HEK293 (cell line): Measurements from ENCODE around the gene TLR9.

ENCODE experiments used
- CTCF ChIA-PET: fragments of 350-600 bp; formaldehyde crosslinking; extraction: SDS; loops from one replicate; lab custom pipeline; 2021; ENCODE audit warnings: antibody characterized with exemption; lab: Yijun Ruan, JAX
- POLR2A ChIA-PET: fragments of 300-600 bp; formaldehyde crosslinking; extraction: SDS; loops from one replicate; lab custom pipeline; 2020; ENCODE audit warnings: antibody characterized with exemption, inconsistent platforms; lab: Yijun Ruan, JAX
- H3K27ac ChIP-seq: fragments of 200-500 bp; sonication (Bioruptor generic); 2 replicates; pipeline ENCODE4 v1.5.1; 2014; ENCODE audit warnings: low read depth, low read length, control low read depth, inconsistent platforms; ENCODE audit errors: extremely low read depth
- H3K36me3 ChIP-seq, 2 experiments: fragments of 200-500 bp in 1 of 2; sonication (Bioruptor generic) in 1 of 2; 1 replicate in 1 of 2; 2 replicates in 1 of 2; pipeline ENCODE4 v1.5.1; 2014 to 2017; ENCODE audit warnings: inconsistent platforms in 2 of 2, low read length in 2 of 2; ENCODE audit not compliant: control insufficient read depth in 2 of 2, insufficient read depth in 1 of 2
- H3K4me1 ChIP-seq: fragments of 200-500 bp; sonication (Bioruptor generic); 2 replicates; pipeline ENCODE4 v1.5.1; 2014; ENCODE audit warnings: mild to moderate bottlenecking, low read length, inconsistent platforms; ENCODE audit not compliant: control insufficient read depth, insufficient read depth
- H3K4me3 ChIP-seq: 2 replicates; pipeline ENCODE4 v1.5.1; 2011; ENCODE audit warnings: low read depth, mild to moderate bottlenecking, control low read depth, low read length, moderate library complexity
- H3K9me3 ChIP-seq: fragments of 200-500 bp; sonication (Bioruptor generic); 2 replicates; pipeline ENCODE4 v1.5.1; 2014; ENCODE audit warnings: low read depth, low read length, inconsistent platforms; ENCODE audit not compliant: control insufficient read depth, insufficient read depth
- GLIS1 ChIP-seq: fragments of 450-650 bp; formaldehyde crosslinking; IDR thresholded peaks from 2 replicates; pipeline ENCODE4 v1.5.1; 2016; ENCODE audit warnings: missing biosample characterization, missing genetic modification characterization
- GLIS2 ChIP-seq: fragments of 450-650 bp; formaldehyde crosslinking; IDR thresholded peaks from 2 replicates; pipeline ENCODE4 v1.5.1; 2016; ENCODE audit warnings: missing biosample characterization, missing genetic modification characterization
- MYNN ChIP-seq: fragments of 450-650 bp; formaldehyde crosslinking; IDR thresholded peaks from 2 replicates; pipeline ENCODE4 v1.5.1; 2016; ENCODE audit warnings: missing biosample characterization, missing genetic modification characterization, borderline replicate concordance
- PRDM10 ChIP-seq: fragments of 450-650 bp; formaldehyde crosslinking; IDR thresholded peaks from 2 replicates; pipeline ENCODE4 v1.5.1; 2016; ENCODE audit warnings: missing biosample characterization, missing genetic modification characterization
- SETDB1 ChIP-seq: IDR thresholded peaks from one replicate; pipeline ENCODE4 v1.6.1; 2017; ENCODE audit warnings: mild to moderate bottlenecking, low read length, moderate library complexity, mixed read lengths; ENCODE audit not compliant: insufficient read length
- YY2 ChIP-seq: fragments of 450-650 bp; formaldehyde crosslinking; IDR thresholded peaks from 2 replicates; pipeline ENCODE4 v1.5.1; 2016; ENCODE audit warnings: missing biosample characterization, missing genetic modification characterization
- ZFP69B ChIP-seq: fragments of 450-650 bp; formaldehyde crosslinking; IDR thresholded peaks from 2 replicates; pipeline ENCODE4 v1.5.1; 2016; ENCODE audit warnings: missing biosample characterization, missing genetic modification characterization
- ZNF10 ChIP-seq: fragments of 450-650 bp; formaldehyde crosslinking; IDR thresholded peaks from 2 replicates; pipeline ENCODE4 v1.5.1; 2017; ENCODE audit warnings: missing biosample characterization, missing genetic modification characterization
- ZNF121 ChIP-seq: fragments of 450-650 bp; formaldehyde crosslinking; IDR thresholded peaks from 2 replicates; pipeline ENCODE4 v1.5.1; 2016; ENCODE audit warnings: missing biosample characterization, missing genetic modification characterization
- ZNF223 ChIP-seq: fragments of 450-650 bp; formaldehyde crosslinking; IDR thresholded peaks from 2 replicates; pipeline ENCODE4 v1.5.1; 2016; ENCODE audit warnings: missing biosample characterization, missing genetic modification characterization
- ZNF335 ChIP-seq: fragments of 450-650 bp; formaldehyde crosslinking; conservative IDR thresholded peaks from 2 replicates; pipeline ENCODE4 v1.5.1; 2016; ENCODE audit warnings: missing biosample characterization, missing genetic modification characterization
- ZNF350 ChIP-seq: fragments of 450-650 bp; formaldehyde crosslinking; IDR thresholded peaks from 2 replicates; pipeline ENCODE4 v1.5.0; 2017; ENCODE audit warnings: missing biosample characterization, mild to moderate bottlenecking, missing genetic modification characterization
- ZNF555 ChIP-seq: fragments of 450-650 bp; formaldehyde crosslinking; conservative IDR thresholded peaks from 2 replicates; pipeline ENCODE4 v1.5.1; 2017; ENCODE audit warnings: missing biosample characterization, mild to moderate bottlenecking, missing genetic modification characterization, inconsistent platforms
- ZNF571 ChIP-seq: fragments of 450-650 bp; formaldehyde crosslinking; IDR thresholded peaks from 2 replicates; pipeline ENCODE4 v1.5.0; 2017; ENCODE audit warnings: missing biosample characterization, missing genetic modification characterization
- ZNF600 ChIP-seq: fragments of 450-650 bp; formaldehyde crosslinking; IDR thresholded peaks from 2 replicates; pipeline ENCODE4 v1.5.1; 2016; ENCODE audit warnings: missing biosample characterization, missing genetic modification characterization
- ZNF660 ChIP-seq: fragments of 450-650 bp; IDR thresholded peaks from 2 replicates; pipeline ENCODE4 v1.5.1; 2018; ENCODE audit warnings: missing biosample characterization, mild to moderate bottlenecking, missing genetic modification characterization
- ZNF776 ChIP-seq: fragments of 450-650 bp; formaldehyde crosslinking; IDR thresholded peaks from 2 replicates; pipeline ENCODE4 v1.5.0; 2017; ENCODE audit warnings: missing biosample characterization, missing genetic modification characterization, borderline replicate concordance
- ZNF777 ChIP-seq: fragments of 450-650 bp; formaldehyde crosslinking; IDR thresholded peaks from 2 replicates; pipeline ENCODE4 v1.5.1; 2017; ENCODE audit warnings: missing biosample characterization, missing genetic modification characterization, borderline replicate concordance
- ZNF785 ChIP-seq: fragments of 450-650 bp; formaldehyde crosslinking; IDR thresholded peaks from 2 replicates; pipeline ENCODE4 v1.5.1; 2016; ENCODE audit warnings: missing biosample characterization, missing genetic modification characterization
- ZSCAN16 ChIP-seq: fragments of 450-650 bp; formaldehyde crosslinking; IDR thresholded peaks from 2 replicates; pipeline ENCODE4 v1.5.1; 2016; ENCODE audit warnings: missing biosample characterization, missing genetic modification characterization
- TF ChIP-seq, protein P1 (sequence below): fragments of 450-650 bp; formaldehyde crosslinking; IDR thresholded peaks from 2 replicates; pipeline ENCODE4 v1.5.1; 2016; ENCODE audit warnings: missing biosample characterization, missing genetic modification characterization, borderline replicate concordance

Gene TLR9

DNA sequence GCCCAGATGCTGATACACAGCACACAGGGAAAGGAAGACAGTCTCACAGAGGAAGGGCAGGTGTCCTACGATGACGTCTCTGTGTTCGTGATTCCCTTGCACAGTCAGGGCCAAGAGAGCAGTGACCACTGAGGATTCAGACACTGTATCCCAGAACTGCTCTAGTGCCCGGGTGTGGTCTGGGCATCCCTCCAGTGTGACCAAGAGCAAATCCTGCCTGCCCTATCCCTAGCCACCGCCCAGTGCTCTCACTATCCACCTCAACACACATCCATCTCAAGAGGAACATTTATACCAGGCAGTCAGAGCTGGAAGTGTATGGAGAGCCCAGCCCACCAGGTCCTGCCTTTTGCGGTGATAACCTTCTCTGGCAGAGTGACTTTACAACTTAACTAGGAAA is 24.2 kb upstream of the TLR9 start:
- CTCF ChIA-PET, result interaction anchor here (0.9 to 2.2 kb wide), 2 partner anchors 18 to 39 kb away, joined by 3 to 8 read pairs; no protein-coding TSS in a partner anchor
- TF ChIP-seq ZNF555 (tag by site-specific recombination), result no peak
- Histone ChIP-seq H3K4me1 (no peaks in the 10 kb centered on the region; the same call in 1 of the 2 replicates), H3K27ac (no peak overlapping the region), H3K9me3 (no peaks in the 10 kb centered on the region), H3K36me3 (peaks cover 5 to 64% of the 10 kb centered on the region in 2 experiments; a peak in 2 of 3 replicates), H3K4me3 (no peak overlapping the region)
- POLR2A ChIA-PET, result interaction anchor here (0.7 to 2.4 kb wide), 2 partner anchors 9 to 11 kb away, joined by 3 to 6 read pairs; partner anchors contain the start of gene TWF2

DNA sequence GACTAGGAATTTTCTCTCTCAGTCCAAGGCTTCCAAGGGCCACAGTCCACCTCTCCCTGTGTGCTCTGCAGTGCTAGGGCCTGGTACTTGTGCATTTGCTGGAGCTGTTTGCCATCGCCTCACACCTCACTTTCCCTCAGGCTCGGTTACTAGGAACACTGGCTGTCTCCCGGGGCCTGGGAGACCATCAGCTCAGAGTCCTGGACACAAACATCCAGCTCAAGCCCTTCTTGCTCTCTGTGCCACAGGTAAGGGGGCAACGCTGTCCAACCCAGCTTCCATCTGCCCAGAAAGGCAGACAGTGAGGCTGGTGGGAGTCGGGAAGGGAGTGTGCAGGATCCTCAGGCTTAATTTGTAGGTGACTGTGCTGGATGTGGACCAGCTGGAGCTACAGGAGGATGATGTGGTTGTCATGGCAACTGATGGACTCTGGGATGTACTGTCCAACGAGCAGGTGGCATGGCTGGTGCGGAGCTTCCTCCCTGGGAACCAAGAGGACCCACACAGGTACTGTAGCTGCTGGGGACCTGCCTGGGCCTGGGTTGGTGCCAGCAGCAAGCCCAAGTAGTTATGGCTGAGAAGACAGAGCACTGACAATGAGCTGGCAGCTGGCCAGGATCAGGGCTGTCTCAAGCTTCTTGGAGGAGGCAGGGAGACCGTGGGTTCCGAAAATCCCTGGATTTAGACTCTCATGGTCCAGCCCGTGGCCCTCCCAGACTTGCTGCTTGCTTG is 23.5 kb upstream of the TLR9 start:
- Histone ChIP-seq H3K36me3 (peaks cover 5 to 57% of the 10 kb centered on the region in 2 experiments; a peak in 2 of 3 replicates), H3K27ac (no peak overlapping the region), H3K4me1 (no peaks in the 10 kb centered on the region; the same call in 1 of the 2 replicates), H3K4me3 (no peak overlapping the region), H3K9me3 (no peaks in the 10 kb centered on the region)
- ChIA-PET POLR2A (interaction anchor here (0.5 to 2.4 kb wide), 3 partner anchors 9 to 16 kb away, joined by 3 to 6 read pairs (median 5); partner anchors contain the start of gene TWF2), CTCF (interaction anchor here (2.2 kb wide), 1 partner anchor 18 kb away, joined by 8 read pairs; no protein-coding TSS in a partner anchor)
- TF ChIP-seq PRDM10 (tag by site-specific recombination), result peak; percentile 92
- no peak for TF ChIP-seq ZNF335 (tag by site-specific recombination)
- TF ChIP-seq ZNF121, result no peak
- no peak for TF ChIP-seq ZNF785 (tag by site-specific recombination)
- TF ChIP-seq ZNF600 (tag by site-specific recombination), result 0 out of 2 replicates have a peak, but pooled peaks have one; percentile 17
- TF ChIP-seq ZNF777, result no peak
- TF ChIP-seq GLIS1, result peak; percentile 27; the same call in 1 of the 2 replicates
- no peak for TF ChIP-seq ZNF571 (tag by site-specific recombination)
- TF ChIP-seq, protein P1, sequence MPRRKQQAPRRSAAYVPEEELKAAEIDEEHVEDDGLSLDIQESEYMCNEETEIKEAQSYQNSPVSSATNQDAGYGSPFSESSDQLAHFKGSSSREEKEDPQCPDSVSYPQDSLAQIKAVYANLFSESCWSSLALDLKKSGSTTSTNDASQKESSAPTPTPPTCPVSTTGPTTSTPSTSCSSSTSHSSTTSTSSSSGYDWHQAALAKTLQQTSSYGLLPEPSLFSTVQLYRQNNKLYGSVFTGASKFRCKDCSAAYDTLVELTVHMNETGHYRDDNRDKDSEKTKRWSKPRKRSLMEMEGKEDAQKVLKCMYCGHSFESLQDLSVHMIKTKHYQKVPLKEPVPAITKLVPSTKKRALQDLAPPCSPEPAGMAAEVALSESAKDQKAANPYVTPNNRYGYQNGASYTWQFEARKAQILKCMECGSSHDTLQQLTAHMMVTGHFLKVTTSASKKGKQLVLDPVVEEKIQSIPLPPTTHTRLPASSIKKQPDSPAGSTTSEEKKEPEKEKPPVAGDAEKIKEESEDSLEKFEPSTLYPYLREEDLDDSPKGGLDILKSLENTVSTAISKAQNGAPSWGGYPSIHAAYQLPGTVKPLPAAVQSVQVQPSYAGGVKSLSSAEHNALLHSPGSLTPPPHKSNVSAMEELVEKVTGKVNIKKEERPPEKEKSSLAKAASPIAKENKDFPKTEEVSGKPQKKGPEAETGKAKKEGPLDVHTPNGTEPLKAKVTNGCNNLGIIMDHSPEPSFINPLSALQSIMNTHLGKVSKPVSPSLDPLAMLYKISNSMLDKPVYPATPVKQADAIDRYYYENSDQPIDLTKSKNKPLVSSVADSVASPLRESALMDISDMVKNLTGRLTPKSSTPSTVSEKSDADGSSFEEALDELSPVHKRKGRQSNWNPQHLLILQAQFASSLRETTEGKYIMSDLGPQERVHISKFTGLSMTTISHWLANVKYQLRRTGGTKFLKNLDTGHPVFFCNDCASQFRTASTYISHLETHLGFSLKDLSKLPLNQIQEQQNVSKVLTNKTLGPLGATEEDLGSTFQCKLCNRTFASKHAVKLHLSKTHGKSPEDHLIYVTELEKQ, result no peak
- TF ChIP-seq ZNF350 (tag by site-specific recombination), result no peak
- no peak for TF ChIP-seq YY2 (tag by site-specific recombination)

GRCh38 chr3:52248165-52248541 is 22.7 kb upstream of the TLR9 start:
- Histone ChIP-seq H3K4me1 (no peaks in the 10 kb centered on the region; the same call in 1 of the 2 replicates), H3K4me3 (no peak overlapping the region), H3K9me3 (no peaks in the 10 kb centered on the region), H3K27ac (no peak overlapping the region), H3K36me3 (peaks cover 5 to 49% of the 10 kb centered on the region in 2 experiments; a peak in 2 of 3 replicates)
- ChIA-PET POLR2A (interaction anchor here (2.4 kb wide), 1 partner anchor 8 kb away, joined by 6 read pairs; no protein-coding TSS in a partner anchor), CTCF (interaction anchor here (0.6 to 2.2 kb wide), 4 partner anchors 11 to 137 kb away, joined by 3 to 8 read pairs (median 5); no protein-coding TSS in a partner anchor)
- no peak for TF ChIP-seq ZNF223 (tag by site-specific recombination)
- TF ChIP-seq ZSCAN16 (tag by site-specific recombination), result no peak
- no peak for TF ChIP-seq SETDB1
- TF ChIP-seq GLIS2, result no peak
- no peak for TF ChIP-seq MYNN (tag by site-specific recombination)
- TF ChIP-seq ZNF776 (tag by site-specific recombination), result no peak
- TF ChIP-seq ZNF571 (tag by site-specific recombination), result no peak
- no peak for TF ChIP-seq ZNF660 (tag by site-specific recombination)
- TF ChIP-seq ZNF10 (tag by site-specific recombination), result no peak
- TF ChIP-seq ZFP69B (tag by site-specific recombination), result no peak
